ENCODE data around the gene ANKRD33B. TPM values are rescaled to one million over a fixed set of nuclear protein-coding genes. Genes with fewer than 3 reads are reported as not detected.

The ANKRD33B gene
- total RNA-seq, 4 donors from 2014 or later: 0.70 to 6.6 (median 3.6) TPM

DNA sequence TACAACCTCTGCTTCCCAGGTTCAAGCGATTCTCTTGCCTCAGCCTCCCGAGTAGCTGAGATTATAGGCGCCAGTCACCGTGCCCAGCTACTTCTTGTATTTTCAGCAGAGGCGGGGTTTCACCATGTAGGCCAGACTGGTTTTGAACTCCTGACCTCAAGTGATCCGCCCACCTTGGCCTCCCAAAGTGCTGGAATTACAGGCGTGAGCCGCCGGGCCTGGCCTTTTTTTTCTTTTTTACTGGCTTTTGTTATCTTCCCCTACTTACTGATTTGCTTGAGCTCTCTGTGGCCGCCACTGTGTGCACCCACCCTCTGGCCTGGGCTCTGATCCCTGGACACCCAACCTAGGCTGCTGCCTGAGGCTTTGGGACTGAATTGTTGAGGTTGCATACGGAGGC is 60.3 kb downstream of the ANKRD33B start:
- Histone ChIP-seq H3K4me3 (no peak overlapping the region), H3K9me3 (no peaks in the 10 kb centered on the region), H3K27ac (no peak overlapping the region), H3K36me3 (no peaks in the 10 kb centered on the region), H3K4me1 (peaks cover 0 to 8% (median 0%) of the 10 kb centered on the region in 4 donors), H3K27me3 (no peaks in the 10 kb centered on the region)
- TF ChIP-seq, protein P1, sequence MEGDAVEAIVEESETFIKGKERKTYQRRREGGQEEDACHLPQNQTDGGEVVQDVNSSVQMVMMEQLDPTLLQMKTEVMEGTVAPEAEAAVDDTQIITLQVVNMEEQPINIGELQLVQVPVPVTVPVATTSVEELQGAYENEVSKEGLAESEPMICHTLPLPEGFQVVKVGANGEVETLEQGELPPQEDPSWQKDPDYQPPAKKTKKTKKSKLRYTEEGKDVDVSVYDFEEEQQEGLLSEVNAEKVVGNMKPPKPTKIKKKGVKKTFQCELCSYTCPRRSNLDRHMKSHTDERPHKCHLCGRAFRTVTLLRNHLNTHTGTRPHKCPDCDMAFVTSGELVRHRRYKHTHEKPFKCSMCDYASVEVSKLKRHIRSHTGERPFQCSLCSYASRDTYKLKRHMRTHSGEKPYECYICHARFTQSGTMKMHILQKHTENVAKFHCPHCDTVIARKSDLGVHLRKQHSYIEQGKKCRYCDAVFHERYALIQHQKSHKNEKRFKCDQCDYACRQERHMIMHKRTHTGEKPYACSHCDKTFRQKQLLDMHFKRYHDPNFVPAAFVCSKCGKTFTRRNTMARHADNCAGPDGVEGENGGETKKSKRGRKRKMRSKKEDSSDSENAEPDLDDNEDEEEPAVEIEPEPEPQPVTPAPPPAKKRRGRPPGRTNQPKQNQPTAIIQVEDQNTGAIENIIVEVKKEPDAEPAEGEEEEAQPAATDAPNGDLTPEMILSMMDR (IDR thresholded peaks at IDR 0.05): no peak
- TF ChIP-seq POLR2A (IDR thresholded peaks at IDR 0.05): no peak
- DNase-seq: peak in 1 of 3 donors; percentile 34

DNA sequence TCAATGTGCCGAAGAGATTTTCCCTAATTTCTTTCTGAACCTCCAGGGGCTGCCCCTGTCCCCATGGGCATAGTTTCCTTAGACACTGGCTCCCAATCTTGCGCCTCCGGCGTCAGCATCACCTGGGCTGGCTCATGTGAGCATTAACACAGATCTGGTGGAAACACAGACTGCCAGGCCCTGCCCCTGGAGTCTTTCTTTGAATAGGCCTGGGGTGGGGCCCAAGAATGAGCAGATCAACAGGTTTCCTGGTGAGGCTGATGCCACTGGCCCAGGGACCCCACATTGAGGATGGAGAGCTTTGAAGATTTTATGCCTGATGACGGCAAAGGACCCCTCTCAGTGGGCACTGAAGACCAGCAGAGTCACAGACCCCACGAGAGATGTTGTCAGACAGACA is 60.8 kb downstream of the ANKRD33B start:
- Histone ChIP-seq H3K4me1 (peaks cover 0 to 8% (median 0%) of the 10 kb centered on the region in 4 donors), H3K4me3 (no peak overlapping the region), H3K27me3 (no peaks in the 10 kb centered on the region), H3K36me3 (no peaks in the 10 kb centered on the region), H3K9me3 (no peaks in the 10 kb centered on the region), H3K27ac (no peak overlapping the region)
- DNase-seq: peak in 1 of 3 donors; percentile 36
- TF ChIP-seq POLR2A (IDR thresholded peaks at IDR 0.05): no peak
- TF ChIP-seq, protein P1 (IDR thresholded peaks at IDR 0.05): no peak

DNA sequence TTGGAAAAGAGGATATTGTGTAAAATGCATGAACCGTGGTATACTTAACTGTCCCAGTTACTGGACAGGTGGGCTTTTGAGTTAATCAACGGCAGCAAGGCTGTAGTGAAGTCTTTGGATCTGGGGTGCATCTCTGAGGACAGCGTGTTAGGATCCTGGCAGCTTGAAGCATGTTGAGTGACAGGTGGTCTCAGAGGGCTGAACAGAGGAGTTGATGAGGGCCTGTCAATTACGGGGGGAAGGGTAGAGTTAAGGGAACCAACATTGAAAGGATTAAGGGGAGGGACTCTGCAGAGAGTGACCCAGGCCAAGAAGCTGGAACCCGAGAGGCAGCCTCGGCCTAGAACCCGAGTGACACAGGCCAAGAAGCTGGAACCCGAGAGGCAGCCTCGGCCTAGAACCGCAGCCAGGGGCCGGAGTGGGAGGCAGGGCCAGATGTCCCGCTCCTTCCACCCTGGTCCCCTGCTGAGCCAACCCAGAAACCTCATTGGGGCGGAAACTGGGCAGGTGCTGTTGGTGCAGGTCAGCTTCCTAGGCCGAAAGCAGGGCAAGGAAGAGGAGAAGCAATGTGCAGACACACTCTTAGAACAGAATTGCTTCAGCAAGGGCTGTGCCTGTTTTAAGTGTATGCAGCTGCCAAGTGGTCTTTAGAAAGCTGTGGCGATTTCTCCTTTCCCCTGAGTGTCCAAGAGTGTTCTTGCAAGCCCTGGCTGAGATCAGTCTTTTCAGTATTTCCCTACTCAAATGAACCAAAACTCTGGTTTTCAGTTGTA is 62.0 kb downstream of the ANKRD33B start:
- DNase-seq: peak in 1 of 3 donors; percentile 41
- H3K36me3 ChIP-seq: no peaks in the 10 kb centered on the region
- H3K27me3 ChIP-seq: no peaks in the 10 kb centered on the region
- no peaks in the 10 kb centered on the region for H3K9me3 ChIP-seq
- peaks cover 0 to 8% (median 0%) of the 10 kb centered on the region in 4 donors for H3K4me1 ChIP-seq
- no peak overlapping the region for H3K4me3 ChIP-seq
- no peak for TF ChIP-seq POLR2A (IDR thresholded peaks at IDR 0.05)
- TF ChIP-seq, protein P1 (IDR thresholded peaks at IDR 0.05): no peak
- peak overlapping the region in 1 of 4 donors; percentile 18 for H3K27ac ChIP-seq

DNA sequence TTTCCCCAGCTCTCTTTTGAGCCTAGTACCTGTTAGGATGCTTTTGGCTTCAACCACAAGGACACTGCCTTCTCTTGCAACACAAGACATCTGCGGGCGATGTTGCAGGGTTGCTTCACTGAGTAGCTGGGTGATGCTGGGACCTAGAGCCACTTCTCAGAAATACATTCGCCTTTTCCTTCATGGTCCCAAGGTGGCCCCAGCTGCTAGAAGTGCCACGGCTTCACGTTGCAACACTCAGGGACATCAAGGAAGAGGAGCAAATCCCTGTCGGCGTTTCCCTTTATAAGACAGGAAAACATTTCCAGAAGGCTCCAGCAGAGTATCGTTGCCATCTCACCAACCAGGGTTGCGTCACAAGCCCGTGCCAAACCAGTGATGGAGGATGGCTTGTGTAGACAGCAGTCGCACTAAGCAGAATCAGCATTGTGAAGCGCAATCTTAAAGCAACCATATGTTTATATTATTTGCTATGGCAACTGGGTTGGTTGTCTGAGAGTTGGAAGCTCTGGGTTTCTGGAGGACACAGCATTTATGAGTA is 62.7 kb downstream of the ANKRD33B start:
- no peak for TF ChIP-seq POLR2A (IDR thresholded peaks at IDR 0.05)
- TF ChIP-seq, protein P1 (IDR thresholded peaks at IDR 0.05): no peak

DNA sequence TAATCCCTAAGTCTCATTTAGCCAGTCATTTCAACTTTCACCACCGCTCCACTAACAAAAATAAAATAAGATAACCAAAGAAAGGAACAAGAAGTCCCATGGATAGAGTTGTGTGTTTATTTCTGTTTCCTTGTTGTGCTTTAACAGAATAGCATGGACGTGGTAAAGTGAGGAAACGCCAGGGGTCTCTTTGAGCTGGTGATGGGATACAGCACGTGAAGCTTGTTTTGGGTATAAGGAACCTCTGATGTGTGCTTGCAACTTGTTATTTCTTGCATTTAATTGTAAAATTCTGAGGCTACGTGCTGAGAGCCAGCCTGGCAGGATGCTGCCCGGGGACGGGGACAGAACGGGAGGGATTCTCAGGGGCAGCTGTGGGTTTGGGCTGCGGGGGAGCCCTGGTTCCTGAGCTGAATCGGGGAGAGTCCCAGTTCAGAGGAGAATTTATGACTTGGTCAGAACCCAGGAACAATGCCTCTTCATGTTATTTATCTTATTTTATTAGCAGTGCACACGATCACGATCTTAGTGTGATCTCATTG is 63.4 kb downstream of the ANKRD33B start:
- no peaks in the 10 kb centered on the region for H3K27me3 ChIP-seq
- no peak for TF ChIP-seq POLR2A (IDR thresholded peaks at IDR 0.05)
- TF ChIP-seq, protein P1 (IDR thresholded peaks at IDR 0.05): no peak
- peak overlapping the region; percentile 7 to 68 (median 25) for H3K27ac ChIP-seq
- H3K4me3 ChIP-seq: peak overlapping the region; percentile 9 to 32 (median 30)
- DNase-seq: peak in 1 of 3 donors; percentile 45
- peaks cover 0 to 8% (median 3%) of the 10 kb centered on the region in 4 donors for H3K4me1 ChIP-seq
- no peaks in the 10 kb centered on the region for H3K9me3 ChIP-seq
- no peaks in the 10 kb centered on the region for H3K36me3 ChIP-seq

More for the DNA sequence above, 62.7 kb downstream of the ANKRD33B start:
- no peaks in the 10 kb centered on the region for H3K36me3 ChIP-seq
- H3K4me3 ChIP-seq: no peak overlapping the region
- H3K27me3 ChIP-seq: no peaks in the 10 kb centered on the region
- H3K9me3 ChIP-seq: no peaks in the 10 kb centered on the region
- peak in 1 of 3 donors; percentile 56 for DNase-seq
- peaks cover 0 to 8% (median 2%) of the 10 kb centered on the region in 4 donors for H3K4me1 ChIP-seq
- no peak overlapping the region for H3K27ac ChIP-seq
